GM12875 (cell line): ENCODE data around the gene POLD2.

Experiments
- H3K4me3 ChIP-seq: one replicate; pipeline ENCODE4 v1.5.1; 2011; ENCODE audit warnings: low read depth, low read length, control low read depth
- TF ChIP-seq, protein P1 (sequence below): IDR thresholded peaks from 2 replicates; pipeline ENCODE4 v1.5.1; 2011; ENCODE audit warnings: low read depth, mild to moderate bottlenecking, control low read depth, inconsistent platforms, low read length, moderate library complexity, borderline replicate concordance; ENCODE audit not compliant: insufficient read depth

The POLD2 gene

DNA sequence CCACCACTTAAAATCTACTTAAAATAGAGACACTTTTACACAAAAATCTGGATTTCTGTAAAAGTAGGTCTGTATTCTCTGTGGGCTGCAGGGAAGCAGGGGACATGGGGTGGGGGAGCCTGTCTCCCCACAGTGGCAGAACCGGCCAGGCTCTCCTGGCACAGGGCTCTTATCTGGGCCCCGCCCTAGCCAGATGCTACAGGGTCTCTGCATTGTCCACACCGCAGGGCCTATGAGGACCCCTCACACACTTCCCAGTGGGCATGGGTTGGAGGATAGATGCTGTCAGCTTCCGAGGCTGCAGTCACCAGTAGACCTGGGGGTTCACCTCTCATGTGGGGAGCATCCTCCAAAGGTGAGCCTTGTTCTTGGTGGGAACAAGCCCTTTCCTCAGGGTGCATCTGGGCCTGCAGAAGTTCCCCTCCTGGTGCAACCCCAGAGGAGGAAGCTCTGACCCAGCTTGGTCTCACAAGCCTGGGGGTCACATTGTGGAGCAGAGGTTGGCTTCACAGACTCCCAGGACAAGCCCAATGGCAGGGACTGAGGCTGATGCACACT, 33.2 kb upstream of the POLD2 start:
- H3K4me3 ChIP-seq, result no peak overlapping the region
- TF ChIP-seq, protein P1, sequence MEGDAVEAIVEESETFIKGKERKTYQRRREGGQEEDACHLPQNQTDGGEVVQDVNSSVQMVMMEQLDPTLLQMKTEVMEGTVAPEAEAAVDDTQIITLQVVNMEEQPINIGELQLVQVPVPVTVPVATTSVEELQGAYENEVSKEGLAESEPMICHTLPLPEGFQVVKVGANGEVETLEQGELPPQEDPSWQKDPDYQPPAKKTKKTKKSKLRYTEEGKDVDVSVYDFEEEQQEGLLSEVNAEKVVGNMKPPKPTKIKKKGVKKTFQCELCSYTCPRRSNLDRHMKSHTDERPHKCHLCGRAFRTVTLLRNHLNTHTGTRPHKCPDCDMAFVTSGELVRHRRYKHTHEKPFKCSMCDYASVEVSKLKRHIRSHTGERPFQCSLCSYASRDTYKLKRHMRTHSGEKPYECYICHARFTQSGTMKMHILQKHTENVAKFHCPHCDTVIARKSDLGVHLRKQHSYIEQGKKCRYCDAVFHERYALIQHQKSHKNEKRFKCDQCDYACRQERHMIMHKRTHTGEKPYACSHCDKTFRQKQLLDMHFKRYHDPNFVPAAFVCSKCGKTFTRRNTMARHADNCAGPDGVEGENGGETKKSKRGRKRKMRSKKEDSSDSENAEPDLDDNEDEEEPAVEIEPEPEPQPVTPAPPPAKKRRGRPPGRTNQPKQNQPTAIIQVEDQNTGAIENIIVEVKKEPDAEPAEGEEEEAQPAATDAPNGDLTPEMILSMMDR, result no peak

DNA sequence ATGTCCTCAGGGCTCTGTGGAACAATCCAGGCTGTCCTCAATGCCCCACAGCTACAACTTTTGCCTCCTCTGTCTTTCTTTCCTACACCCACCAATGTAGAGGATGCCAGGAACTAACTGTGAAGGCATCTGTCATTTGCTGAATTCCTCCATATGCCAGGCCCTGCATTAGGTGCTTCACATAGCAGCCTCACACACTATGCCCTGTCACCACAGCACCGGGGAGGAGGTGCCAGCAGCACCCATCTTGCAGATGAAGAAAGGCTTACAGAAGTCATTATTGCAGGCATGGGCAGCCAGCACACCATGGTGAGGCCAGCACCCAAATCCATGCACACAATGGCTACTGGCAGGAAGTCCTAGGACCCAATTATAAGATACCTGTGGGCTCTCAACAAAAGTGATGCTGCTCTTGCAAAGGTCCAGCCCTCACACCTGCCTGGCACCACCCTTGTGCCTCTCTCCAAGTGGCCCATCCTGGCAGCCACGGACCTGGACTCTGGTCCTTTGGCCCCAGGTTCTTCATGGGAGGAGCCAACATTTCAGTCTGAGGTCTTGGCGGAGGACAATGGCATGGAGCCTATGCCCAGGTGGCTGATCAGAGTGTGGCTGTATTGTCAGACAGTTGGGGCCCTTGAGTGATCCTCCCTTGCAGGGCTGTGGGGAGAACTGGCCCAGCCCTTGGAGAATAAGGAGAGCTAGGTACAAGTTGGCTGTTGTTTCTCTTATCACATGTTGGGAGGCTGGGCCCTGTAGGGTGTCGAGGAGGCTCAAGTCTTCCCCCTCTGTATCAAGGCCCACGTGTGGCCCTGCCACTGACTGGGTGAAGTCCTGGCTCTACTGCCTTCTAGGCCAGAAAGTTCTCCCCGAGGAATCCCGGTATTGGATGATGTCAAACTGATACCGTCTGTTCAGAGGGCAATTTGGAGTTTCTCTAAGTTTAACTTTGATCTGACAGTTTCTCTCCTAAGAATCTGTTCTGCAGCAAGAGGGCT, 32.1 kb upstream of the POLD2 start:
- no peak overlapping the region for H3K4me3 ChIP-seq
- TF ChIP-seq, protein P1, result no peak

DNA sequence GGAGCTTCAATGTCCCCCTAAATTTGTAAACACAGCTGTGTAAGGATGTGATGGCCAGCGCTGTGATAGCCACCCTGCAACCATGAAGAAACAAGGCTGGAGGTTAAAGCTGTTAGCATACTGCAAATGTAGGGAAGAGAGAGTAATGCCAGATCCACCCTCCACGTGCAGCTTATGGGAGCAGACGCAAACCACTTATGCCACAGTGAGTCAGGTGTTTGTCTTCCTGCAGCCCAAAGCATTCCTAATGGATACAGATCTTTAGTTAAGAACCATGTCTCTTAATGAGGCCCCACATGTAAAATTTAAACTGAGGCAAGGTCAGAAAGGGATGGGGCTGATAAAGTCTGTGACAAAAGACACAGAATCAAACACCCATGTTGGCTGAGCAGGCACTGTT, 31.4 kb upstream of the POLD2 start:
- TF ChIP-seq, protein P1, result no peak
- no peak overlapping the region for H3K4me3 ChIP-seq

DNA sequence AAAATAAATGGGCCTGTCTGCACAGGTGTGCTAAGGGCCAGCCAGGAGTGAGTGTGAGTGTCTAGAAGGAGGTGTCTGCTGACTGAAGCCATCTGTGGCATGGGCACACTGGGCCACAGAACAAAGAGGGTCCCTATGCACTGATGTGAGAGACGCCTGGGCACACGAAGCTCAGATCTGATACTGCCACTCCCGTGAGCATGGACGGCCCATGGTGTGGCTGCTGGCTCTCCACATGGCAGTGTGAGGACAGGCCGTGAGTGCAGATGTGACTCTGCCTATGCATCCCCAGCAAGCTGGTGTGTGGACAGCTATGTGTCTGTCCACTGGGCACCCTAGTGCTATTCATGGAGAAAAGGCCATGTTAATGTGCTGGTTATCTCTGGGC, 30.6 kb upstream of the POLD2 start:
- TF ChIP-seq, protein P1, result no peak
- no peak overlapping the region for H3K4me3 ChIP-seq

DNA sequence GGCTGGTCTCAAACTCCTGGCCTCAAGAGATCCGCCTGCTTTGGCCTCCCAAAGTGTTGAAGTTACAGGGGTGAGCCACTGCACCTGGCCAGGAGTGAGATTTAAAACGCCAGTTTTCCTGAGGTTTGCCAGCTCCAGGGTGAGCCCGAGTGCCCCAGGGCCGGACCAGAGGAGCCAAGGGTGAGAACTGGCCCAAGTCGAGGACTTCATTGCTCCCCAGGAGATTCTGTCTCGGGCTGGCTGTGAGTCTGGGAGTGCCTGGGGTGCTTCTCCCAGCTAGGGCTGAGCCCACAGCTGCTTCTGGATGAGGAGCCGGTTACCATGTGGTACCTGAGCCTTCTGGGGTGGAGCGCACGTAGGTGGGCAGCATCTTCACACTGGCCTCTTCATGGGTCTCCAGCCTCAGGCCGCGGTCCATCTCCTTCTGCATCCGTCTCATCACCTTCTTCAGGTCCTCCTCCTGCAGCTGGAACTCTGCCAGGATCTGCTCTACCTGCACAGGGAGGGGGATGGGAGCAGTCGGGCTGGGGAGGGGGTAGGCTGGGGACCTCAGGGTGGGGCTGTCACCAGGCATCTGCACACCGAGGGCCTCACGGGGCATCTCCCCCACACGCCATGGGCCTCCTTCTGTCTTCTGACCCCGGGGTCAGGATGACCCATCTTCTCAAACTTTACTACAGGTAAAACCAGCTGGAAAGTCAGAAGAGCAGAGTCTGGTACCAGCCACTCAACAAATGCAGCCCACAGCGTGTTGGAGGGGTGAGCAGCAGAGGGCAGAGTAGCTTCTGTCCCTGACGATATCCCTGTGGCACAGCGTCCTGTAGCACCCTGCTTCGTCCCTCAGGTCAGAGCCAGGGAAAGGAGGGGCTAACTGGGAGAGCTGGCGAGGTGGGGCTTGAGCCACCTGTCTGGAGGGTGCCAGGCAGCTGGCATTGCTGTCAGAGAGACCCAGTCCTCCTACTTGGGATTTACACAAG, 29.9 kb upstream of the POLD2 start:
- TF ChIP-seq, protein P1, result no peak

DNA sequence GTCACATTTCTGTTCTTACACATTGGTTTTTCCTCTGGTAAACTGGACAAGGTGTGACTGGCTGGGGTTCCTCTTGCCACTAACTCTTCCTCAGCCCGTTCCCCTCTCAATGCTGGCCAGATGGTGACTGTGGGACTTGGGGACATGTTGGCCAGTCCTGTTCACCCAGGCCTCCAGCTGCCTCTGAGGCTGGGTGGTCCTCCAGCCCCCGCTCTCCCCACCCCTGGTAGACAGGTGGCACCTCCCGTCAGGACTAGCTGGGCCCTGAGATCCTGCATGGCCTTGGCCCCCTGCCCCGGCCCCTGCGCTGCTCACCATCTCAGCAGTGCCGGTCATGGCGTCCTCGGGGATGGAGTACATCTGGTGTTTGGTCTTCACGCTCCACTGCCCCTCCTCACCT, 28.6 kb upstream of the POLD2 start:
- TF ChIP-seq, protein P1, result no peak
- H3K4me3 ChIP-seq, result no peak overlapping the region

More for the DNA sequence above, 29.9 kb upstream of the POLD2 start:
- no peak overlapping the region for H3K4me3 ChIP-seq
